ENCODE measurements around the gene RPL6.
"Not testable (repeated sequence)": the region's sequence is repeated elsewhere in the genome, so short reads cannot be mapped to it uniquely, and the experiment has no call there.

RPL6 gene

DNA sequence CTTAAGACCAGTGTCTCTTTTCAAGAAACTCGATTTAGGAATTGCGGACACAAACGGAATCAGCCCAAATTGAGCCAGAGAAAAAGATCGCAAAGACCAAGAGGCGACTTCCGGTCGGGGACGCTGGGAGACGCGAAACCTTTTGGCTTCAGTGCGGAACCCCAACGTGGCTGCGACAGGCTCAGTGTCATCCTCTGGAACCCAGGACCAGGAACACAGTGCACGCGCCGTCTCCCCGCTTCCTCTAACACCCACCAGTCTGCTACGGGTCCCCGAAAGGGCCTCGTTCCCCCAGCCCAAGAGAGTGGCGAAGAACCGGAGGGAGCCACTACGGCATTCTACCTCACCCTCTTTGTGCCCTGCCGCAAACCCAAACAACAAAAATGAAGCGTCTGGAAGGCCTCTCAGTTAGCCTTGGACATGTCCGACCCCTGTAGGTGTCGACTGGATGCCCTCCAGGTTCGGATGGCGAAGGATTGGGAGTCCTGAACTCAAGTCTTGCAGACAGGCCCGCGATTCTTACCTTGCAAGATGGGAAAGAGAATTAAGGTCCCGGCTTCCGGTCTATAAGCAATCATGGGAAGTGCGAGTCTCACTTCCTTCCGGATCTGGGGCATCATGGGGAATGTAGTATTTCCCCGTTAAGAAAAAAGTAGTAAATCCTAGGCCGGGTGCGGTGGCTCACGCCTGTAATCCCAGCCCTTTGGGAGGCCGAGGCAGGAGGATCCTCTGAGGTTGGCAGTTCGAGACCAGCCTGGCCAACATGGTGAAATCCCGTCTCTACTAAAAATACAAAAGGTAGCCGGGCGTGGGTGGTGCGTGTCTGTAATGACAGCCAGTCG is at the start of gene RPL6:
RPL6 (minus strand) TSS at position 542 of the 842 bp plus-strand sequence. CDS start 949 bp downstream, outside the sequence.
- H3K4me3 ChIP-seq (ENCODE audit: low read depth, low read length), result peak within 1 kb of the TSS; percentile 73
- TF ChIP-seq, protein P1, sequence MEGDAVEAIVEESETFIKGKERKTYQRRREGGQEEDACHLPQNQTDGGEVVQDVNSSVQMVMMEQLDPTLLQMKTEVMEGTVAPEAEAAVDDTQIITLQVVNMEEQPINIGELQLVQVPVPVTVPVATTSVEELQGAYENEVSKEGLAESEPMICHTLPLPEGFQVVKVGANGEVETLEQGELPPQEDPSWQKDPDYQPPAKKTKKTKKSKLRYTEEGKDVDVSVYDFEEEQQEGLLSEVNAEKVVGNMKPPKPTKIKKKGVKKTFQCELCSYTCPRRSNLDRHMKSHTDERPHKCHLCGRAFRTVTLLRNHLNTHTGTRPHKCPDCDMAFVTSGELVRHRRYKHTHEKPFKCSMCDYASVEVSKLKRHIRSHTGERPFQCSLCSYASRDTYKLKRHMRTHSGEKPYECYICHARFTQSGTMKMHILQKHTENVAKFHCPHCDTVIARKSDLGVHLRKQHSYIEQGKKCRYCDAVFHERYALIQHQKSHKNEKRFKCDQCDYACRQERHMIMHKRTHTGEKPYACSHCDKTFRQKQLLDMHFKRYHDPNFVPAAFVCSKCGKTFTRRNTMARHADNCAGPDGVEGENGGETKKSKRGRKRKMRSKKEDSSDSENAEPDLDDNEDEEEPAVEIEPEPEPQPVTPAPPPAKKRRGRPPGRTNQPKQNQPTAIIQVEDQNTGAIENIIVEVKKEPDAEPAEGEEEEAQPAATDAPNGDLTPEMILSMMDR (IDR thresholded peaks at IDR 0.05; ENCODE audit: borderline replicate concordance, insufficient read depth, low read depth, low read length), result no peak

DNA sequence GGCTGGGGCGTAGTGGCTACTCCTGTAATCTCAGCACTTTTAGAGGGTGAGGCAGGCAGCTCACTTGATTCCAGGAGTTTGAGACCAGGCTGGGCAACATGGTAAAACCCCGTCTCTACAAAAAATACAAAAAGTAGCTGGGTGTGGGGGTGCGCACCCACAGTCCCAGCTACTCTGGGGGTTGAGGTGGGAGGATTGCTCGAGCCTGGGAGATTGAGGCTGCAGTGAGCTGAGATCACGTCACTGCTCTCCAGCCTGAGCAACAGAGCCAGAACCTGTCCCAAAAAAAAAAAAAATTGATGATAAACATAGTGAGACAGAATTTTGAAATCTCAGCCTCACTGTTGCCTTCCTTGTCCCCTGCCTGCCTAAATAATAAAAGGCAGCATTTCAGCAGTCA is 49.3 kb upstream of the RPL6 start:
- TF ChIP-seq, protein P1 (IDR thresholded peaks at IDR 0.05; ENCODE audit: borderline replicate concordance, insufficient read depth, low read depth, low read length), result no peak

DNA sequence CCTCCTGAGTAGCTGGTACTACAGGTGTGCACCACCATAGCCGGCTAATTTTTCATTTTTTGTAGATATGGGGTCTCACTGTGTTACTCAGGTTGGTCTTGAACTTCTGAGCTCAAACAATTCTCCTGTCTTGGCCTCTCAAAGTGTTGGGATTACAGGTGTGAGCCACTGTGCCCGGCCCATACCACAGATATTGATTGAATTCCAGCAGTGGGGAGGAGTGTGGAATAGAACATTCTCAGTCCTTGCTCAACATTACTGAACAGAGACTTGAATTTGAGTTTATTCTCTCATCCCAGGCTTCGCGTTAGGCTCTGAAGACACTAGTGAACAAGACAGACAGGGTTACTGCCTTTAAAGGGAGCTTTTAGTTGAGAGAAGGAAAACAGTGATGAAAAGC is 48.9 kb upstream of the RPL6 start:
- TF ChIP-seq, protein P1 (IDR thresholded peaks at IDR 0.05; ENCODE audit: borderline replicate concordance, insufficient read depth, low read depth, low read length), result no peak
- no peak overlapping the region for H3K4me3 ChIP-seq (ENCODE audit: low read depth, low read length)

More for the DNA sequence above, 49.3 kb upstream of the RPL6 start:
- H3K4me3 ChIP-seq (ENCODE audit: low read depth, low read length), result no peak overlapping the region

DNA sequence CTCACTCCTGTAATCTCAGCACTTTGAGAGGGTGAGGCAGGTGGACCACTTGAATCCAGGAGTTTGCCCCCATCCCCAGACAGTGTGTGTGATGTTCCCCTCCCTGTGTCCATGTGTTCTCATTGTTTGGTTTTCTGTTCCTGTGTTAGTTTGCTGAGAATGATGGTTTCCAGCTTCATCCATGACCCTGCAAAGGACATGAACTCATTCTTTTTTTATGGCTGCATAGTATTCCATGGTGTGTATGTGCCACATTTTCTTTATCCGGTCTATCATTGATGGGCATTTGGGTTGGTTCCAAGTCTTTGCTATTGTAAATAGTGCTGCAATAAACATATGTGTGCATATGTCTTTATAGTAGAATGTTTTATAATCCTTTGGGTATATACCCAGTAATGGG is 47.7 kb upstream of the RPL6 start:
- not testable (repeated sequence) for H3K4me3 ChIP-seq (ENCODE audit: low read depth, low read length)

DNA sequence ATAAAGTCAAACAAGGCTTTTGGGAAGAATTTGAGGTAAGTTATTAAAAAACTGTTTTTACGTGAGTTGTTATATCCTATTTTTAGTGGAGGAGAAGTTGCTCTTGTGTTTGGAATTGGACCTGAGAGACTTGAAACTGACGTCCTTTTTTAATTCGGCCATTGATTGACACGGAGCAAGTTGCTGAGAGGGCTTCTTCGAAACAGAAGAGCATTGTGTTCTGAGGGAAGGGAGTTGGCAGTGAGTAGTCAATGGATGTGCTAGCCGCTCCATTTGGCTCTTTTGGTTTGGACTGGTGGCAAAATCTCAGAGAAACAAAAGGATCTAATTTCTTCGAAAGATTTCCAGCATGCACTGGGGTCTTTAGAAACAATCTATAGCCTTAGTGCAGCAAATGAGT is 46.6 kb upstream of the RPL6 start:
- no peak overlapping the region for H3K4me3 ChIP-seq (ENCODE audit: low read depth, low read length)
- TF ChIP-seq, protein P1 (IDR thresholded peaks at IDR 0.05; ENCODE audit: borderline replicate concordance, insufficient read depth, low read depth, low read length), result no peak

DNA sequence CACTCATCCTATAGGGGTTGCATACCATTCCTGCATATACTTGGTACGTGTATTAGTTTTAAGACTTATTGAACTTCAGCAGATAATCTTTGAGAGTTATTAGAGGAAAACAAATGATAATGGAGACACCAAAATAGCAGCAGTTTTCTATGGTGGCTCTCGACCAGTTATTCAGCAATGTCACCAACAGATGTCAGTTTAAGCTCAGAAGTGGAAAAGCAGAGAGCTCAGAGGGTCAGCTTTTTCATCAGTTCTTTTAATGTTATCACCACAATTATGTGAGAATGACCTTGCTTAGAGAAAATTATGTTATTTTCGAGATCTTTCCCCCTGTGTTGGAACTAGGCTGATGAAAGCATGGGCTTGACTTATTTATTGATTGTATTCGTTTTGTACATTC is 41.3 kb upstream of the RPL6 start:
- no peak overlapping the region for H3K4me3 ChIP-seq (ENCODE audit: low read depth, low read length)
- TF ChIP-seq, protein P1 (IDR thresholded peaks at IDR 0.05; ENCODE audit: borderline replicate concordance, insufficient read depth, low read depth, low read length), result no peak

DNA sequence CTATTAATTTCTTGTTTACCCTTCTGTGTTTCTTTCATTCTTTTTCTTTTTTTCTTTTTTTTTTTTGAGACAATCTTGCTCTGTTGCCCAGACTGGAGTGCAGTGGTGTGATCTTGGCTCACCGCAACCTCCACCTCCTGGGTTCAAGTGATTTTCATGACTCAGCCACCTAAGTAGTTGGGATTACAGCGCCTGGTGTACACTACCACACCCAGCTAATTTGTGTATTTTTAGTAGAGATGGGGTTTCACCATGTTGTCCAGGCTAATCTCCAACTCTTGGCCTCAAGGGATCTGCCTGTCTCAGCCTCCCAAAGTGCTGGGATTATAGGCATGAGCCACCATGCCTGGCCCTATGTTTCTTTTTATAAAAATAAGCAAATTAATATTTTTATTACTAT is 38.8 kb upstream of the RPL6 start:
- not testable (repeated sequence) for H3K4me3 ChIP-seq (ENCODE audit: low read depth, low read length)

DNA sequence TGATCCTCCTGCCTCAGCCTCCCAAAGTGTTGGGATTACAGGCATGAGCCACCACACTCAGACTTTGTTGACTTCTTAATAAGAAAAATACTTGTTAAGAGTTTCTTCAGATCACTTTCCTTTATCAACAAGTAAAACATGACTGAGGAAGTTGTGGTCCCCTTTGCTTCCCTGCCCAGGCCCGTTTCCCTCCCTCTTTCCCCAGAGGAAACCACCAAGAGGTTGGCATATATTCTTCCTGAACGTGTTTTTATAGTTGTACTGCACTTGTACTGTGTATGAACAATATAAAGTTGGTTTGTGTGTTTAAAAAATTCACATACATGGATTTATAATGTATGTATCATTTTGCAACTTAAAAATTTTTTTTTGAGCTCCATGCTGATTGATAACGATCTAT is 37.7 kb upstream of the RPL6 start:
- TF ChIP-seq, protein P1 (IDR thresholded peaks at IDR 0.05; ENCODE audit: borderline replicate concordance, insufficient read depth, low read depth, low read length), result no peak
- no peak overlapping the region for H3K4me3 ChIP-seq (ENCODE audit: low read depth, low read length)

Measured in GM12875 (cell line).